LNCaP clone FGC (cell line): Measurements from ENCODE around the gene TRIM34.

ENCODE experiments used
- DNase-seq: peaks from one replicate; pipeline ENCODE4 v3.0.0-alpha.2; 2011; ENCODE audit warnings: low read depth
- H3K4me3 ChIP-seq: 2 replicates; pipeline ENCODE4 v1.5.1; 2011; ENCODE audit warnings: mild to moderate bottlenecking, low read depth, low read length, control low read depth
- TF ChIP-seq, protein P1 (sequence below): IDR thresholded peaks from 2 replicates; pipeline ENCODE4 v1.5.1; 2012; ENCODE audit warnings: mild to moderate bottlenecking; ENCODE audit not compliant: control insufficient read depth, insufficient read depth; ENCODE audit errors: extremely low read depth

TRIM34 gene

DNA sequence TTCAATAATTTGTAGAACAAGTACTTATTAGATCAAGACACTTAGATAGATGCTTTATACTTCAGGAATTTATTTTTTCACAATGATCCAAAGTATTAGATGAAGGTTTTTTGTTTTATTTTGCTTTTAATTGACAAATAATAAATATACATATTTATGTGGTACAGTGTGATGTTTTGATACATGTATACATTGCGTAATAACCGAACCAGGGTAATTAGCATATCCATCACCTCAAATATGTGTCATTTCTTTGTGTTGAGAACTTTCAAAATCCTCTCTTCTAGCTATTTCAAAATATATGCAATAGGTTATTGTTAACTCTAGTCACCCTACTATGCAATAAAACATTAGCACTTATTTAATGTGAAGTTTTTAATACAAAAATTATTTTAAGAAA is 38.7 kb downstream of the TRIM34 start:
- DNase-seq = no peak
- no peak overlapping the region for H3K4me3 ChIP-seq
- TF ChIP-seq, protein P1, sequence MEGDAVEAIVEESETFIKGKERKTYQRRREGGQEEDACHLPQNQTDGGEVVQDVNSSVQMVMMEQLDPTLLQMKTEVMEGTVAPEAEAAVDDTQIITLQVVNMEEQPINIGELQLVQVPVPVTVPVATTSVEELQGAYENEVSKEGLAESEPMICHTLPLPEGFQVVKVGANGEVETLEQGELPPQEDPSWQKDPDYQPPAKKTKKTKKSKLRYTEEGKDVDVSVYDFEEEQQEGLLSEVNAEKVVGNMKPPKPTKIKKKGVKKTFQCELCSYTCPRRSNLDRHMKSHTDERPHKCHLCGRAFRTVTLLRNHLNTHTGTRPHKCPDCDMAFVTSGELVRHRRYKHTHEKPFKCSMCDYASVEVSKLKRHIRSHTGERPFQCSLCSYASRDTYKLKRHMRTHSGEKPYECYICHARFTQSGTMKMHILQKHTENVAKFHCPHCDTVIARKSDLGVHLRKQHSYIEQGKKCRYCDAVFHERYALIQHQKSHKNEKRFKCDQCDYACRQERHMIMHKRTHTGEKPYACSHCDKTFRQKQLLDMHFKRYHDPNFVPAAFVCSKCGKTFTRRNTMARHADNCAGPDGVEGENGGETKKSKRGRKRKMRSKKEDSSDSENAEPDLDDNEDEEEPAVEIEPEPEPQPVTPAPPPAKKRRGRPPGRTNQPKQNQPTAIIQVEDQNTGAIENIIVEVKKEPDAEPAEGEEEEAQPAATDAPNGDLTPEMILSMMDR = no peak

DNA sequence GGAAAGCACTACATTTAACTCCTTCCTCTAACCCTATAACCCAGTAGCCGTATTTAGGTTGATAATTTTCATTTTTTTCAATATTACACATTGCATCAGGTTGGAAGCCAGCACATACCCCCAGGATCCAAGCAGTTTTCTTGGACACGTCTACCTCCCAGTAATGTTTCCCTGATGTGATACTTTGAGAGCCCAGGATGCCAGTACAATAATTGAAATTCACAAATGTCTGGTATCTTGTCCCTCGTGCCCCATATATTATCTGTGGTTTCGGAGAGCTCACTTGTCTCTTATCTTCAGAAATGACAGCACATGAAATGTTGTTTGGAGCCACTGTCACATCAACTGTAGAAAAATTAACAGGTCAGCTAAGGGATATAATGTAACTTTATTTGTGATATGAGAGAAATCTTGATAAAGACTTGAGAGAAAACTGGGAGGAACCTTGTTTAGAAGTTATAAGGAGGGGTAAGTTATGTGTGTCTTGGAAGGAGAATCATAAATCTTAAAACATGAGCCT is 40.3 kb downstream of the TRIM34 start:
- TF ChIP-seq, protein P1 = no peak
- H3K4me3 ChIP-seq = no peak overlapping the region
- no peak for DNase-seq

DNA sequence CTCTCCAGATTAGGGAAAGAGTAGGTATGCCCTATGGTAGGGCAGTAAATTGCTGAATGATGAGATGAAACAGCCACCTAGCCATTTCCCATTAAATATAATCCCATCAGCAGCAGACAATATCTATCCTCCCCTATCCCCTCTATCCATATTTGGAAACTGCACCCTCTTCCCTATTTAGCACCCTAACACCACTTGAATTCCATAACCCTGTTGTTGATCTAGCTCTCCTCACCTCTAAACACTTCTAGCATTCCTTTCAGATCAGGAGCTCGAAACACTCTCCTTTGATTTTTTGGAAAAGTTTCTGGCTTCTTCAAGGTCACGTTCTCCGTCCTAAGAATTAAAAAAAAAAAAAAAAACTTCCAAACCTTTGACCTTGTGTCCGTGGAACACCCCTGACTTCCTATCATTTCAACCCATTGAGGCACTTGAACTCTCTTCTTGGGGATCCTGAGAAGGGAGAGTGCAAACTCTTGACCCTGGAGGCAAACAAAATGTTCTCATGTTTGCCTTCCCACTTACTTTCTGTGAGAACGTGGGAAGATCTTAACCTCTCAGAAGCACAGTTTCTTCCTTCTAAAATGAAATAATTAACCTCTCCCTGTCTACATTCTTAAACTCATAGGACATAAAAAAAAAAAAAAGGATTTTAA is 41.1 kb downstream of the TRIM34 start:
- TF ChIP-seq, protein P1 = no peak
- no peak overlapping the region for H3K4me3 ChIP-seq
- no peak for DNase-seq

DNA sequence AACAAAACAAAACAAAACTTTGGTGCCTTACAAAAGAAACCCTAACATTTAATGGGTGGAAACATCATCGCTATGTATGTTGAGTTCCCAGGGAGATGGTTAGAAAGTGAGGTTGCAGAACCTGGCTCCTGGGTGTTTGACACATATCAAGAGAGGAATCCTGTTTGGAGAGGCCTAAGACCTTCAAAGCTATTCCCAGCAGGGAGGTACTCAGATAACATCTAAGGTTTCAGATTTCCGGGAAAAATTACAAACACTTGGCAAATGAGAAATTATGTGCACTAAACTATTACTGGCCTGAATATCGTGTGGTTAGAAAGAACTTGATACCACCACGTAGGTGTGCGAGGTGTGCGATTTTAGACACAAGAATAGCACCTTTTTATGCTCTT is 41.6 kb downstream of the TRIM34 start:
- no peak for DNase-seq
- TF ChIP-seq, protein P1 = no peak
- H3K4me3 ChIP-seq = no peak overlapping the region

DNA sequence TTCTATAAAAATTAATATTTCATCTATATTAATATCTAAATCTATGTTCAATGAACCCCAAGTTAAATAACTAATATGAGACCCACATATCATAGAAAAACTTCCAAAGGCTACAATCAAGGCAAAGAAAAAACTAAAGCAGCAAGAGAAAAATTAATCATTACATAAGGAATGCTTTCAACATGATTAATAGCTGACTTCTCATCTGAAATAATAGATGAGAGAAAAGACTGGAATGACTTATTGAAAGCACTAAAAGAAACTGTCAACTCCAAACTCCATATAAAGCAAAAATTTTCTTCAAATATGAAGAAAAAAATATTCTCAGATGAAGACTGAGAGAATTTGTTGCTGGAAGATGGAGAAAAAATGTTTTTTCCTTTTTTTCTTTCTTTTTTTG is 47.0 kb downstream of the TRIM34 start:
- TF ChIP-seq, protein P1 = no peak
- DNase-seq = no peak
- no peak overlapping the region for H3K4me3 ChIP-seq

DNA sequence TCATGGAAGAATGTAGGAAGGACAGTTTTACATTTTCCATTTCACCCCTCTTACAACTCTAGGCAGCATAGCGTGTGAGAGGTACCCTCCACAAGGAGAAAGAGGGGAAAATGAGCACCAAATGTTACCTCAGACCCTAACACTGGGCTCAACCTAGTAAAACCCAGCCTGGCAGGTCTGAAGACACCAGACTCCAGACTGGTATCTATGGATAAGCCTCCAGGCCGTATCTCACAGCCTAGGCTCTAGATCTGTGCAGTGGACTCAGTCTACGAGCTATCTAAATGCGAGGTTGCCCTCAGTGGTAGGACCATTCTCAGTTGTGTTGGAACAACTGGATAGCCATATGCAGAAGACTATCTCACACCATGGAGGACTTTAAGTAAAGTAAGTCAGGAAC is 49.6 kb downstream of the TRIM34 start:
- no peak overlapping the region for H3K4me3 ChIP-seq

More for the DNA sequence above, 49.6 kb downstream of the TRIM34 start:
- no peak for DNase-seq
- TF ChIP-seq, protein P1 = no peak
